ENCODE results near the gene FBN1. TPM values are rescaled to one million over a fixed set of nuclear protein-coding genes. Genes with fewer than 3 reads are reported as not detected.

FBN1 gene
- total RNA-seq, 1 donor: 1,556 TPM

- no peak overlapping the region for H3K4me3 ChIP-seq (ENCODE audit: insufficient read depth, low read length)
- no peak overlapping the region for H2AFZ ChIP-seq (ENCODE audit: low read length)
- peaks cover 17% of the 10 kb centered on the region for H4K20me1 ChIP-seq (ENCODE audit: insufficient read depth, low read length)
- H3K4me2 ChIP-seq (ENCODE audit: insufficient read depth, low read length): no peak overlapping the region
- H3K9me3 ChIP-seq (ENCODE audit: low read depth, low read length): no peaks in the 10 kb centered on the region
- peak overlapping the region; percentile 40 for H3K27ac ChIP-seq (ENCODE audit: low read depth, low read length)
- H3K36me3 ChIP-seq (ENCODE audit: insufficient read depth, low read length): peaks cover 100% of the 10 kb centered on the region
- peaks cover 24% of the 10 kb centered on the region for H3K79me2 ChIP-seq (ENCODE audit: insufficient read depth, low read length)
- H3K4me1 ChIP-seq (ENCODE audit: insufficient read depth, low read length): peaks cover 31% of the 10 kb centered on the region
- DNase-seq (ENCODE audit: insufficient read length, low spot score, missing footprints): no peak
- TF ChIP-seq CTCF (IDR thresholded peaks at IDR 0.05; ENCODE audit: extremely low read depth, low read depth, low read length): no peak
- H3K27me3 ChIP-seq (ENCODE audit: insufficient read depth, low read length): no peaks in the 10 kb centered on the region
Measured at GRCh38 chr15:48437178-48437577, 208.3 kb downstream of the FBN1 start.

- Histone ChIP-seq H3K9me3 (ENCODE audit: low read depth, low read length) (no peaks in the 10 kb centered on the region), H3K4me3 (ENCODE audit: insufficient read depth, low read length) (no peak overlapping the region), H3K4me2 (ENCODE audit: insufficient read depth, low read length) (no peak overlapping the region), H3K36me3 (ENCODE audit: insufficient read depth, low read length) (peaks cover 99% of the 10 kb centered on the region), H2AFZ (ENCODE audit: low read length) (no peak overlapping the region), H3K27ac (ENCODE audit: low read depth, low read length) (no peak overlapping the region), H4K20me1 (ENCODE audit: insufficient read depth, low read length) (peaks cover 17% of the 10 kb centered on the region), H3K27me3 (ENCODE audit: insufficient read depth, low read length) (no peaks in the 10 kb centered on the region), H3K79me2 (ENCODE audit: insufficient read depth, low read length) (peaks cover 18% of the 10 kb centered on the region), H3K4me1 (ENCODE audit: insufficient read depth, low read length) (peaks cover 30% of the 10 kb centered on the region)
- TF ChIP-seq CTCF (IDR thresholded peaks at IDR 0.05; ENCODE audit: extremely low read depth, low read depth, low read length): no peak
- no peak for DNase-seq (ENCODE audit: insufficient read length, low spot score, missing footprints)
Measured at GRCh38 chr15:48435321-48435720, 210.2 kb downstream of the FBN1 start.

GRCh38 chr15:48433226-48433886 lies 212.2 kb downstream of the FBN1 start:
- TF ChIP-seq CTCF (IDR thresholded peaks at IDR 0.05; ENCODE audit: extremely low read depth, low read depth, low read length): no peak
- Histone ChIP-seq H3K27me3 (ENCODE audit: insufficient read depth, low read length) (no peaks in the 10 kb centered on the region), H4K20me1 (ENCODE audit: insufficient read depth, low read length) (peaks cover 12% of the 10 kb centered on the region), H3K4me1 (ENCODE audit: insufficient read depth, low read length) (peaks cover 29% of the 10 kb centered on the region), H2AFZ (ENCODE audit: low read length) (no peak overlapping the region), H3K36me3 (ENCODE audit: insufficient read depth, low read length) (peaks cover 97% of the 10 kb centered on the region), H3K4me3 (ENCODE audit: insufficient read depth, low read length) (no peak overlapping the region), H3K9me3 (ENCODE audit: low read depth, low read length) (no peaks in the 10 kb centered on the region), H3K4me2 (ENCODE audit: insufficient read depth, low read length) (peak overlapping the region; percentile 17), H3K79me2 (ENCODE audit: insufficient read depth, low read length) (peaks cover 13% of the 10 kb centered on the region), H3K27ac (ENCODE audit: low read depth, low read length) (peak overlapping the region; percentile 38)
- peak; percentile 48 for DNase-seq (ENCODE audit: insufficient read length, low spot score, missing footprints)

GRCh38 chr15:48432688-48433087 lies 212.8 kb downstream of the FBN1 start:
- no peak for DNase-seq (ENCODE audit: insufficient read length, low spot score, missing footprints)
- H3K27ac ChIP-seq (ENCODE audit: low read depth, low read length): peak overlapping the region; percentile 38
- H3K9me3 ChIP-seq (ENCODE audit: low read depth, low read length): no peaks in the 10 kb centered on the region
- H3K36me3 ChIP-seq (ENCODE audit: insufficient read depth, low read length): peaks cover 97% of the 10 kb centered on the region
- H3K4me1 ChIP-seq (ENCODE audit: insufficient read depth, low read length): peaks cover 34% of the 10 kb centered on the region
- no peaks in the 10 kb centered on the region for H3K27me3 ChIP-seq (ENCODE audit: insufficient read depth, low read length)
- H2AFZ ChIP-seq (ENCODE audit: low read length): no peak overlapping the region
- no peak for TF ChIP-seq CTCF (IDR thresholded peaks at IDR 0.05; ENCODE audit: extremely low read depth, low read depth, low read length)
- H3K79me2 ChIP-seq (ENCODE audit: insufficient read depth, low read length): peaks cover 9% of the 10 kb centered on the region
- H4K20me1 ChIP-seq (ENCODE audit: insufficient read depth, low read length): peaks cover 12% of the 10 kb centered on the region
- H3K4me2 ChIP-seq (ENCODE audit: insufficient read depth, low read length): no peak overlapping the region
- H3K4me3 ChIP-seq (ENCODE audit: insufficient read depth, low read length): no peak overlapping the region
